HCT116 (cell line): ENCODE results near the gene PTGS1.

Source experiments
- CEBPB ChIP-seq: IDR thresholded peaks from 2 replicates; pipeline ENCODE4 v1.6.1; 2012; ENCODE audit warnings: low read depth
- EZH2 ChIP-seq: fragments of 200-600 bp; sonication (generic); IDR thresholded peaks from 2 replicates; pipeline ENCODE4 v1.6.1; 2017; ENCODE audit warnings: antibody characterized with exemption, mixed run types
- FOSL1 ChIP-seq: IDR thresholded peaks from 2 replicates; pipeline ENCODE4 v1.6.1; 2012; ENCODE audit warnings: low read depth
- JUND ChIP-seq: IDR thresholded peaks from 2 replicates; pipeline ENCODE4 v1.6.1; 2012
- MAX ChIP-seq: IDR thresholded peaks from 2 replicates; pipeline ENCODE4 v1.6.1; 2012
- POLR2A ChIP-seq: IDR thresholded peaks from 2 replicates; pipeline ENCODE4 v1.7.0; 2011; ENCODE audit warnings: borderline replicate concordance; ENCODE audit not compliant: insufficient read depth, insufficient read length; ENCODE audit errors: extremely low read depth
- POLR2AphosphoS5 ChIP-seq: IDR thresholded peaks from 2 replicates; pipeline ENCODE4 v1.6.1; 2011; ENCODE audit warnings: mild to moderate bottlenecking, low read depth, low read length, moderate library complexity
- SRF ChIP-seq: IDR thresholded peaks from 2 replicates; pipeline ENCODE4 v1.6.1; 2012; ENCODE audit warnings: low read depth
- TCF7L2 ChIP-seq: IDR thresholded peaks from 2 replicates; pipeline ENCODE4 v1.7.0; 2011; ENCODE audit warnings: borderline replicate concordance, inconsistent platforms; ENCODE audit not compliant: insufficient read depth, insufficient read length; ENCODE audit errors: extremely low read depth
- TF ChIP-seq, protein P1 (sequence below), 3 experiments: fragments of 200-600 bp in 1 of 3; sonication (generic) in 1 of 3; IDR thresholded peaks in 2 of 3; conservative IDR thresholded peaks in 1 of 3; 2 replicates each; pipeline ENCODE4 v1.5.1; 2012 to 2017; ENCODE audit warnings: low read depth in 2 of 3, low read length in 2 of 3, antibody characterized with exemption in 1 of 3, borderline replicate concordance in 1 of 3, control low read depth in 1 of 3, mild to moderate bottlenecking in 1 of 3, mixed read lengths in 1 of 3, mixed run types in 1 of 3, moderate library complexity in 1 of 3; ENCODE audit not compliant: insufficient read depth in 1 of 3

GRCh38 chr9:122425087-122425486 lies 54.3 kb downstream of the PTGS1 start:
- no peak for TF ChIP-seq EZH2
- TF ChIP-seq, protein P1, sequence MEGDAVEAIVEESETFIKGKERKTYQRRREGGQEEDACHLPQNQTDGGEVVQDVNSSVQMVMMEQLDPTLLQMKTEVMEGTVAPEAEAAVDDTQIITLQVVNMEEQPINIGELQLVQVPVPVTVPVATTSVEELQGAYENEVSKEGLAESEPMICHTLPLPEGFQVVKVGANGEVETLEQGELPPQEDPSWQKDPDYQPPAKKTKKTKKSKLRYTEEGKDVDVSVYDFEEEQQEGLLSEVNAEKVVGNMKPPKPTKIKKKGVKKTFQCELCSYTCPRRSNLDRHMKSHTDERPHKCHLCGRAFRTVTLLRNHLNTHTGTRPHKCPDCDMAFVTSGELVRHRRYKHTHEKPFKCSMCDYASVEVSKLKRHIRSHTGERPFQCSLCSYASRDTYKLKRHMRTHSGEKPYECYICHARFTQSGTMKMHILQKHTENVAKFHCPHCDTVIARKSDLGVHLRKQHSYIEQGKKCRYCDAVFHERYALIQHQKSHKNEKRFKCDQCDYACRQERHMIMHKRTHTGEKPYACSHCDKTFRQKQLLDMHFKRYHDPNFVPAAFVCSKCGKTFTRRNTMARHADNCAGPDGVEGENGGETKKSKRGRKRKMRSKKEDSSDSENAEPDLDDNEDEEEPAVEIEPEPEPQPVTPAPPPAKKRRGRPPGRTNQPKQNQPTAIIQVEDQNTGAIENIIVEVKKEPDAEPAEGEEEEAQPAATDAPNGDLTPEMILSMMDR (IDR thresholded peaks at IDR 0.05 in 2 of 3, conservative IDR thresholded peaks at IDR 0.05 in 1 of 3; ENCODE audit: borderline replicate concordance in 1 of 3, insufficient read depth in 1 of 3, low read depth in 2 of 3, low read length in 2 of 3), result no peak
- no peak for TF ChIP-seq POLR2AphosphoS5
- TF ChIP-seq POLR2A, result no peak
- TF ChIP-seq CEBPB, result no peak
- TF ChIP-seq TCF7L2, result no peak
- no peak for TF ChIP-seq FOSL1
- TF ChIP-seq MAX, result no peak
- no peak for TF ChIP-seq JUND
- TF ChIP-seq SRF, result no peak
